HG03039 (cell line): ENCODE data around the gene ALX1.

Source experiments
- ATAC-seq: cut with Tn5 transposase; IDR thresholded peaks from one replicate; pipeline ENCODE4 v1.9.1; 2021; ENCODE audit warnings: mild to moderate bottlenecking, moderate library complexity; ENCODE audit not compliant: unreplicated experiment

Gene ALX1

GRCh38 chr12:85280165-85280983 lies at the start of gene ALX1:
Gene ALX1, plus strand, starts transcription at chr12:85280220. Its CDS starts 42 bp downstream, at chr12:85280262.
- no peak for ATAC-seq

GRCh38 chr12:85237327-85237726 lies 42.7 kb upstream of the ALX1 start:
- ATAC-seq = no peak

GRCh38 chr12:85244561-85244960 lies 35.5 kb upstream of the ALX1 start:
- ATAC-seq = no peak

GRCh38 chr12:85253853-85254252 lies 26.2 kb upstream of the ALX1 start:
- ATAC-seq = no peak

GRCh38 chr12:85257671-85258070 lies 22.3 kb upstream of the ALX1 start:
- ATAC-seq = no peak

- ATAC-seq = no peak
These were observed 19.6 kb upstream of the ALX1 start for GRCh38 chr12:85260447-85260846.

GRCh38 chr12:85260896-85261295 lies 19.1 kb upstream of the ALX1 start:
- ATAC-seq = no peak

GRCh38 chr12:85266356-85266755 lies 13.7 kb upstream of the ALX1 start:
- ATAC-seq = no peak

GRCh38 chr12:85273381-85274314 lies 6.4 kb upstream of the ALX1 start:
- ATAC-seq = no peak

GRCh38 chr12:85274315-85274651 lies 5.7 kb upstream of the ALX1 start:
- no peak for ATAC-seq

- ATAC-seq = no peak
These were observed 4.6 kb upstream of the ALX1 start for GRCh38 chr12:85275374-85275773.

GRCh38 chr12:85277191-85277590 lies 2.8 kb upstream of the ALX1 start:
- no peak for ATAC-seq

GRCh38 chr12:85277900-85278597 lies 2.0 kb upstream of the ALX1 start:
- ATAC-seq = no peak

GRCh38 chr12:85278598-85279448 lies 1.2 kb upstream of the ALX1 start:
- no peak for ATAC-seq

- ATAC-seq = no peak
These were observed 413 bp upstream of the ALX1 start for GRCh38 chr12:85279449-85280164.

GRCh38 chr12:85280984-85281630 lies 1.1 kb downstream of the ALX1 start:
- ATAC-seq = no peak

- no peak for ATAC-seq
These were observed 1.8 kb downstream of the ALX1 start for GRCh38 chr12:85281636-85282312.

GRCh38 chr12:85283560-85283959 lies 3.5 kb downstream of the ALX1 start:
- no peak for ATAC-seq

GRCh38 chr12:85296362-85296761 lies 16.3 kb downstream of the ALX1 start:
- ATAC-seq = no peak
